K562 (cell line): ENCODE data around the gene NEK4. TPM values are rescaled to one million over a fixed set of nuclear protein-coding genes. Genes with fewer than 3 reads are reported as not detected.

Experiments used
- ATF1 ChIP-seq, 2 experiments: fragments of 450-650 bp in 1 of 2; IDR thresholded peaks; 2 replicates each; pipeline ENCODE4 v1.6.1; 2016; ENCODE audit warnings: missing compliant biosample characterization in 1 of 2, missing genetic modification characterization in 1 of 2
- CHD2 ChIP-seq: IDR thresholded peaks from 2 replicates; pipeline ENCODE4 v1.6.1; 2011; ENCODE audit warnings: low read depth, low read length
- HEY1 ChIP-seq: fragments of 250-450 bp; sonication (Bioruptor Pico); IDR thresholded peaks from 2 replicates; pipeline ENCODE4 v1.5.0; 2020; ENCODE audit warnings: mild to moderate bottlenecking, moderate library complexity, borderline replicate concordance
- HNRNPLL ChIP-seq: fragments of 200-400 bp; formaldehyde crosslinking; IDR thresholded peaks from 2 replicates; pipeline ENCODE4 v1.6.1; 2017; ENCODE audit warnings: low read length, low read depth, mild to moderate bottlenecking; ENCODE audit not compliant: poor library complexity, severe bottlenecking
- KDM5B ChIP-seq: fragments of 200-600 bp; sonication (generic); IDR thresholded peaks from 2 replicates; pipeline ENCODE4 v1.6.1; 2012; ENCODE audit warnings: low read depth, mild to moderate bottlenecking, moderate library complexity, low read length, control low read depth, inconsistent platforms; ENCODE audit not compliant: insufficient replicate concordance
- MTA2 ChIP-seq: fragments of 450-650 bp; IDR thresholded peaks from 2 replicates; pipeline ENCODE4 v1.6.1; 2016; ENCODE audit warnings: low read depth
- MYNN ChIP-seq, 2 experiments: sonication (generic); formaldehyde crosslinking in 1 of 2; IDR thresholded peaks; 2 replicates each; pipeline versions ENCODE4 v1.5.0 to v1.6.1; 2016 to 2020; ENCODE audit warnings: antibody characterized with exemption in 1 of 2, missing genetic modification reagents in 1 of 2
- PHB2 ChIP-seq: fragments of 450-650 bp; IDR thresholded peaks from 2 replicates; pipeline ENCODE4 v1.6.1; 2017; ENCODE audit warnings: low read depth
- SREBF2 ChIP-seq: sonication (generic); formaldehyde crosslinking; IDR thresholded peaks from 2 replicates; pipeline ENCODE4 v1.4.0; 2020; ENCODE audit warnings: mild to moderate bottlenecking, missing genetic modification reagents
- ZKSCAN1 ChIP-seq: fragments of 150-350 bp; IDR thresholded peaks from 2 replicates; pipeline ENCODE4 v1.6.1; 2016; ENCODE audit warnings: low read depth, low read length
- ZNF644 ChIP-seq: fragments of 200-800 bp; sonication (Bioruptor generic); IDR thresholded peaks from 2 replicates; pipeline ENCODE4 v1.6.1; 2016; ENCODE audit warnings: low read depth, missing genetic modification characterization, missing compliant biosample characterization
- ZNF778 ChIP-seq: fragments of 450-650 bp; formaldehyde crosslinking; IDR thresholded peaks from 2 replicates; pipeline ENCODE4 v1.4.0; 2020; ENCODE audit warnings: mild to moderate bottlenecking, moderate library complexity
- polyA plus RNA-seq, 8 experiments: library from polyadenylated mRNA; depleted of rRNA in 4 of 8; stranded (reverse) in 5 of 8; unstranded in 3 of 8; fragments of >200 nt; fragmentation: Nextera tagmentation in 2 of 8; fragmentation: Illumina TruSeq in 1 of 8; extraction: Ambion mirVana in 2 of 8; extraction: Trizol in 1 of 8; gene quantifications; 2 replicates each; pipeline versions ENCODE4 v1.2.1 to v1.2.3, GENCODE V29; 2011 to 2014; ENCODE audit warnings: inconsistent platforms in 1 of 8, missing spikeins in 1 of 8
- total RNA-seq, 7 experiments: library from RNA; depleted of rRNA in 6 of 7; stranded (reverse); fragments of >200 nt in 6 of 7; fragmentation: Illumina TruSeq in 2 of 7; extraction: Trizol in 2 of 7; gene quantifications; 2 replicates each; pipeline versions ENCODE4 v1.2.1 to v1.2.3, GENCODE V29; 2011 to 2021; ENCODE audit warnings: low replicate concordance in 1 of 7
- TF ChIP-seq, protein P1 (sequence below): fragments of 450-650 bp; IDR thresholded peaks from 2 replicates; pipeline ENCODE4 v1.6.1; 2016; ENCODE audit warnings: borderline replicate concordance
- TF ChIP-seq, protein P2 (sequence below): fragments of 450-650 bp; IDR thresholded peaks from 2 replicates; pipeline ENCODE4 v1.6.1; 2016
- TF ChIP-seq, protein P3 (sequence below): fragments of 450-650 bp; IDR thresholded peaks from 2 replicates; pipeline ENCODE4 v1.6.1; 2014; ENCODE audit warnings: low read depth, mild to moderate bottlenecking, moderate library complexity, borderline replicate concordance
- TF ChIP-seq, protein P4 (sequence below): fragments of 450-650 bp; formaldehyde crosslinking; IDR thresholded peaks from 2 replicates; pipeline ENCODE4 v1.4.0; 2020; ENCODE audit warnings: mild to moderate bottlenecking, moderate library complexity
- TF ChIP-seq, protein P5 (sequence below): fragments of 450-650 bp; IDR thresholded peaks from 2 replicates; pipeline ENCODE4 v1.6.1; 2018; ENCODE audit warnings: mild to moderate bottlenecking, low read depth; ENCODE audit not compliant: partially characterized antibody

The NEK4 gene
- total and polyA plus RNA-seq, 9 of the 15 experiments (the other 6 are each of a cell fraction or from before 2014, with no cell fraction given), result 5.8 to 23.1 (median 16.6) TPM

DNA sequence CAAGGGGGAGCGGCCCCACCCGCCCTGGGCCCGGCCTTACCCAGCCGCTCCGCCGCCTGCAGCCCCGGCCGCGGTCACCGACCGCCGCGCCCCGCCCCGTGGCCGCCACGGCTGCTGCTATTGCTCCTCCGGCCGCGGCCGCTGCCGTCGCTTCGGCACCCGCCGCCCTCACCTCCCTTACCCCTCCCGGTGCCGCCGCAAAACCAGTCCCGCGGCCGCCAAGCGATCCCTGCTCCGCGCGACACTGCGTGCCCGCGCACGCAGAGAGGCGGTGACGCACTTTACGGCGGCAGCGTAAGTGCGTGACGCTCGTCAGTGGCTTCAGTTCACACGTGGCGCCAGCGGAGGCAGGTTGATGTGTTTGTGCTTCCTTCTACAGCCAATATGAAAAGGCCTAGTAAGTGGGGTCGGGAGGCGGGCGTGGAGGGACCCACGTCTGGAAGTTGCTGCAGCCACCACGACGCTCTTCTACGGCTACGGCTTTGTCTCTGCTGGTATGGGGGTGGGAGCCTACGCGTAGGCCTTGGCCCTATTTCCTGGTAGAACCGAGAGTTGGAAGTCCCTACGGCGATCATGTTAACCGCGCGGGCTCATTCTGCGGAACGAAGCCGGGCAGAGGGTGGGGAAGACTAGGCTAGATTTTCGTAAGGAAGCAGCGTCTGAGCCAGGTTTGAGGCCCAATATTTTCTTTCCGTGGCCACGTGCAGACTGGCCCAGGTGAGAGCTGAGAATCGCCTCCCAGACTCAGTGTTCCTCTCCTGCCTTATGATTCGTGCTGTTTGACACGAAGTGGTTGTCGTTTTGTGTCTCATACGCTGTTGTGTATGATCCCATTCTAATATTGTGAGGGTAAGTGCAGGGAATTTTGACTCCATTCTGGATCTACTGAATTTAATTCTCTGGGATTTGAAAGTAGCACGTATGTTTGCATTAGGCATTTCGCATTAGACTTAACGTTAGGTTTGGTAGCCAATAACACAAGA lies 84.7 kb downstream of the NEK4 start, which contains the start of the genes GNL3 and PBRM1 (continued):
- TF ChIP-seq, protein P1, sequence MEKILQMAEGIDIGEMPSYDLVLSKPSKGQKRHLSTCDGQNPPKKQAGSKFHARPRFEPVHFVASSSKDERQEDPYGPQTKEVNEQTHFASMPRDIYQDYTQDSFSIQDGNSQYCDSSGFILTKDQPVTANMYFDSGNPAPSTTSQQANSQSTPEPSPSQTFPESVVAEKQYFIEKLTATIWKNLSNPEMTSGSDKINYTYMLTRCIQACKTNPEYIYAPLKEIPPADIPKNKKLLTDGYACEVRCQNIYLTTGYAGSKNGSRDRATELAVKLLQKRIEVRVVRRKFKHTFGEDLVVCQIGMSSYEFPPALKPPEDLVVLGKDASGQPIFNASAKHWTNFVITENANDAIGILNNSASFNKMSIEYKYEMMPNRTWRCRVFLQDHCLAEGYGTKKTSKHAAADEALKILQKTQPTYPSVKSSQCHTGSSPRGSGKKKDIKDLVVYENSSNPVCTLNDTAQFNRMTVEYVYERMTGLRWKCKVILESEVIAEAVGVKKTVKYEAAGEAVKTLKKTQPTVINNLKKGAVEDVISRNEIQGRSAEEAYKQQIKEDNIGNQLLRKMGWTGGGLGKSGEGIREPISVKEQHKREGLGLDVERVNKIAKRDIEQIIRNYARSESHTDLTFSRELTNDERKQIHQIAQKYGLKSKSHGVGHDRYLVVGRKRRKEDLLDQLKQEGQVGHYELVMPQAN, result peak; percentile 99
- TF ChIP-seq MTA2 (no peak), PHB2 (no peak), SREBF2 (CRISPR knock-in tag) (no peak), HNRNPLL (peak; percentile 98), ZKSCAN1 (0 out of 2 replicates have a peak, but pooled peaks have one; percentile 48), ATF1 (CRISPR knock-in tag; IDR thresholded peaks at IDR 0.05) (peak; percentile 40; the same call in 1 of the 2 replicates), ATF1 (tag; IDR thresholded peaks at IDR 0.05) (peak; percentile 94), CHD2 (no peak), MYNN (IDR thresholded peaks at IDR 0.05) (no peak), MYNN (CRISPR knock-in tag; IDR thresholded peaks at IDR 0.05) (no peak), ZNF644 (peak; percentile 62; the same call in 1 of the 2 replicates), ZNF778 (CRISPR knock-in tag) (no peak), HEY1 (no peak), KDM5B (peak; percentile 76)
- TF ChIP-seq, protein P2, sequence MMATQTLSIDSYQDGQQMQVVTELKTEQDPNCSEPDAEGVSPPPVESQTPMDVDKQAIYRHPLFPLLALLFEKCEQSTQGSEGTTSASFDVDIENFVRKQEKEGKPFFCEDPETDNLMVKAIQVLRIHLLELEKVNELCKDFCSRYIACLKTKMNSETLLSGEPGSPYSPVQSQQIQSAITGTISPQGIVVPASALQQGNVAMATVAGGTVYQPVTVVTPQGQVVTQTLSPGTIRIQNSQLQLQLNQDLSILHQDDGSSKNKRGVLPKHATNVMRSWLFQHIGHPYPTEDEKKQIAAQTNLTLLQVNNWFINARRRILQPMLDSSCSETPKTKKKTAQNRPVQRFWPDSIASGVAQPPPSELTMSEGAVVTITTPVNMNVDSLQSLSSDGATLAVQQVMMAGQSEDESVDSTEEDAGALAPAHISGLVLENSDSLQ, result peak; percentile 48
- TF ChIP-seq, protein P3, sequence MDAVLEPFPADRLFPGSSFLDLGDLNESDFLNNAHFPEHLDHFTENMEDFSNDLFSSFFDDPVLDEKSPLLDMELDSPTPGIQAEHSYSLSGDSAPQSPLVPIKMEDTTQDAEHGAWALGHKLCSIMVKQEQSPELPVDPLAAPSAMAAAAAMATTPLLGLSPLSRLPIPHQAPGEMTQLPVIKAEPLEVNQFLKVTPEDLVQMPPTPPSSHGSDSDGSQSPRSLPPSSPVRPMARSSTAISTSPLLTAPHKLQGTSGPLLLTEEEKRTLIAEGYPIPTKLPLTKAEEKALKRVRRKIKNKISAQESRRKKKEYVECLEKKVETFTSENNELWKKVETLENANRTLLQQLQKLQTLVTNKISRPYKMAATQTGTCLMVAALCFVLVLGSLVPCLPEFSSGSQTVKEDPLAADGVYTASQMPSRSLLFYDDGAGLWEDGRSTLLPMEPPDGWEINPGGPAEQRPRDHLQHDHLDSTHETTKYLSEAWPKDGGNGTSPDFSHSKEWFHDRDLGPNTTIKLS, result peak; percentile 91; the same call in 1 of the 2 replicates
- TF ChIP-seq, protein P4, sequence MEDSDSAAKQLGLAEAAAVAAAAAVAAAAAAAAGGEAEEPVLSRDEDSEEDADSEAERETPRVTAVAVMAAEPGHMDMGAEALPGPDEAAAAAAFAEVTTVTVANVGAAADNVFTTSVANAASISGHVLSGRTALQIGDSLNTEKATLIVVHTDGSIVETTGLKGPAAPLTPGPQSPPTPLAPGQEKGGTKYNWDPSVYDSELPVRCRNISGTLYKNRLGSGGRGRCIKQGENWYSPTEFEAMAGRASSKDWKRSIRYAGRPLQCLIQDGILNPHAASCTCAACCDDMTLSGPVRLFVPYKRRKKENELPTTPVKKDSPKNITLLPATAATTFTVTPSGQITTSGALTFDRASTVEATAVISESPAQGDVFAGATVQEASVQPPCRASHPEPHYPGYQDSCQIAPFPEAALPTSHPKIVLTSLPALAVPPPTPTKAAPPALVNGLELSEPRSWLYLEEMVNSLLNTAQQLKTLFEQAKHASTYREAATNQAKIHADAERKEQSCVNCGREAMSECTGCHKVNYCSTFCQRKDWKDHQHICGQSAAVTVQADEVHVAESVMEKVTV, result no peak
- TF ChIP-seq, protein P5, sequence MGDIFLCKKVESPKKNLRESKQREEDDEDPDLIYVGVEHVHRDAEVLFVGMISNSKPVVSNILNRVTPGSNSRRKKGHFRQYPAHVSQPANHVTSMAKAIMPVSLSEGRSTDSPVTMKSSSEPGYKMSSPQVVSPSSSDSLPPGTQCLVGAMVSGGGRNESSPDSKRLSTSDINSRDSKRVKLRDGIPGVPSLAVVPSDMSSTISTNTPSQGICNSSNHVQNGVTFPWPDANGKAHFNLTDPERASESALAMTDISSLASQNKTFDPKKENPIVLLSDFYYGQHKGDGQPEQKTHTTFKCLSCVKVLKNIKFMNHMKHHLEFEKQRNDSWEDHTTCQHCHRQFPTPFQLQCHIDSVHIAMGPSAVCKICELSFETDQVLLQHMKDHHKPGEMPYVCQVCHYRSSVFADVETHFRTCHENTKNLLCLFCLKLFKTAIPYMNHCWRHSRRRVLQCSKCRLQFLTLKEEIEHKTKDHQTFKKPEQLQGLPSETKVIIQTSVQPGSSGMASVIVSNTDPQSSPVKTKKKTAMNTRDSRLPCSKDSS, result no peak
